Mucosa of stomach (tissue), 1 donor: ENCODE results near the gene APOBEC3B.
A peak's percentile ranks its signal among the peaks of the same experiment; 100 is the strongest.

ENCODE experiments used
- H3K27me3 ChIP-seq: one replicate; pipeline ENCODE4 v1.7.0; 2013; ENCODE audit warnings: mild to moderate bottlenecking, low read length; ENCODE audit not compliant: control insufficient read depth, insufficient read depth
- H3K36me3 ChIP-seq: one replicate; pipeline ENCODE4 v1.7.0; 2013; ENCODE audit warnings: low read length; ENCODE audit not compliant: control insufficient read depth, insufficient read depth
- H3K4me1 ChIP-seq: one replicate; pipeline ENCODE4 v1.7.0; 2013; ENCODE audit warnings: mild to moderate bottlenecking, low read length; ENCODE audit not compliant: control insufficient read depth, insufficient read depth
- H3K4me3 ChIP-seq: one replicate; pipeline ENCODE4 v1.7.0; 2013; ENCODE audit warnings: low read length
- H3K9ac ChIP-seq: one replicate; pipeline ENCODE4 v1.7.0; 2013; ENCODE audit warnings: mild to moderate bottlenecking, low read length, moderate library complexity
- H3K9me3 ChIP-seq: one replicate; pipeline ENCODE4 v1.7.0; 2013; ENCODE audit warnings: mild to moderate bottlenecking, low read length, moderate library complexity; ENCODE audit not compliant: control insufficient read depth
- donor health status: Pancreatic carcinoma.

APOBEC3B gene

DNA sequence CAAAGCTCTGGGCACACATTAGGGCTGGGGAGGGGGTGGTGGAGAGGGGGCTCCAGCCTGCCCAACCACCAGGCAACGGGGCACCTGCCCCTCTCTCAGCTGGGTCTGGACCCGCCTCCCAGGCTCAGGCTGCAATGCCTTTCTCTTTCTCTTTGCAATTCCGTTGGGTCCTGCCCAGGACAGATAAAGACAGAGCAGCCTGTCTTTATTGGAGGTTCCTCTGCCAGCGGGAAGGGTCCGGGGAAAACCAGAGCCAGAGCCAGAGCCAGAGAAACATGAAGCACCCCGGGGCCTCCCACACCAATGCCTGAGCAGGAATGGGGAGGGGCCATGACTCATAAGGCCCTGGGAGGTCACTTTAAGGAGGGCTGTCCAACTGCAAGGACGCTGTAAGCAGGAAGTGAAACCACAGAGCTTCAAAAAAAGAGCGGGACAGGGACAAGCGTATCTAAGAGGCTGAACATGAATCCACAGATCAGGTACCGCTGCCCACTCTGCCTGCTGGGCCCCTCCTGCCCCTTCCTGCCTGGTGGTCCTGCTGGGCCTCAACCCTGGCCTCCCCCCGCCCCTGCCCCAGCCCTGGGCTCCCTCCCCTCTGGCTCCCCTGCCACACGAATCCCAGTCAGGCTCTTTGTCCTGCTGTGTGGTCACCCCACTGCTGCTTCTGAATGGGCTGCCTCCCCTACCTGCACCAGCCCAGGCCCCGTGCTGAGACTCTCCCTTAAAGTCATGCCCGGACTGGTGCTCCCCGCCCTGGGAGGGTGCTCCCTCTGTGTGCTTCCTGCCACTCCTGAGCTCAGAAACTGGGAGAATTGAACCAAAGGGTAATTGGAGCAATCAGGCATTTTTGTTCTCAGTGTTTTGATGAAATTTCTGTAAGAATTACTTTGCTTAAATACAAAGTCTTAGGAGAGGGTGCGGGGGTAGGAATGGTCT is at the start of gene APOBEC3B:
Gene APOBEC3B, plus strand, starts transcription at position 356 of the 936 bp plus-strand sequence. Its CDS starts 107 bp downstream, at position 463.
- no peaks in the 10 kb centered on the region for H3K27me3 ChIP-seq
- peak within 1 kb of the TSS; percentile 57 for H3K9ac ChIP-seq
- no peaks in the 10 kb centered on the region for H3K9me3 ChIP-seq
- peaks cover 23% of the 10 kb centered on the region for H3K4me1 ChIP-seq
- H3K36me3 ChIP-seq: no peaks in the 10 kb centered on the region
- H3K4me3 ChIP-seq: peak within 1 kb of the TSS; percentile 7

DNA sequence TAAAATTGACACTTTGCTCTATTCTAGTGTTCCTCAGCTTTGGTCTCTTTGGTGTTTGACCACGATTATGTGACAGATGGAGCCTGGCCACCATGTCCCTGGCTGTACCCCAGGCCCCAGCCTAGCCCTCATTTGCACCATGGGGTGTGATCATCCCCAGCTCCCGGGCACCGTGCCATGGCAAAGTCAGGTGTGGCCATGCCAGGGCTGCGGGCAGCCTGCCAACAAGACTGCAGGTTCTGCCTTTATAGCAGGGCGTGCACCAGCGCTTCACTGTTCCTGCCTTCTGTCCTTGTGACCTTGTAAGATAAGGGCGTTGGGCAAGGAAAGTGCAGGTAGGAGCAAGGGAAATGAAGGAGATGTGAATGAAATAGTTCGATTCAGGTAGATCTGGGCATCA is 47.1 kb upstream of the APOBEC3B start:
- Histone ChIP-seq H3K27me3 (no peaks in the 10 kb centered on the region), H3K9me3 (no peaks in the 10 kb centered on the region), H3K36me3 (no peaks in the 10 kb centered on the region), H3K9ac (no peak overlapping the region), H3K4me1 (peaks cover 44% of the 10 kb centered on the region), H3K4me3 (no peak overlapping the region)

DNA sequence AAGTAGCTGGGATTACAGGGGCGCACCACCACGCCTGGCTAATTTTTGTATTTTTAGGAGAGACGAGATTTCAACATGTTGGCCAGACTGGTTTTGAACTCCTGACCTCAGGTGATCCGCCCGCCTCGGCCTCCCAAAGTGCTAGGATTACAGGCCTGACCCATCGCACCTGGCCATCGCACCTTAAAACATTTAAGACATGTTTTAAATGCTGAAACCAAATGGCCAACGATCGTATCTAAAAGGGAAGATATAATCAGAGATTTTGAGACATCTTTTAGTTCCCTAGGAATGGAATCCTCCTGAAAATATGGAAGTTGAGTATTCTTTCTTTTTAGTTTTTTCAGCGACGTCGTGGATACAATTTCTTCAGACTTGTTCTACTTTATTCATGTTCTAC is 46.5 kb upstream of the APOBEC3B start:
- Histone ChIP-seq H3K4me3 (no peak overlapping the region), H3K9ac (peak overlapping the region; percentile 7), H3K27me3 (no peaks in the 10 kb centered on the region), H3K9me3 (no peaks in the 10 kb centered on the region), H3K36me3 (no peaks in the 10 kb centered on the region), H3K4me1 (peaks cover 44% of the 10 kb centered on the region)

DNA sequence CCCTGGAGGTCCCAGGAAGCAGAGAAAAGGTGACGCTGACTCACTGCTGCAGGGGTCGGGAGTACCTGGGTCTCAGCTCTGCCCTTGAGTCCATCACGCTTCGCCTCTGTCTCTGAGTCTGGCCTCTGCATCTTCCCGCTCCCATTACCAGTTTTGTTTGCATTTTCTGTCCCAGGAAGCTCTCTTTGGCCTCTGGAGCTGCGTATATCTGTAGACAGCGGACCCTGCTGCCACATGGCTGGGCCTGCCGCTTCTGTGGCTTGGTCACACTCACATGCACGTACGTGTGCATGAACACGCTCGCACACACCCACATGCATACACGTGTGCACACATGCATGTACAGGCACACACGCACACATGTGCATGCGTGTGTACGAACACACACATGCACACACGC is 45.6 kb upstream of the APOBEC3B start:
- no peak overlapping the region for H3K4me3 ChIP-seq
- H3K9ac ChIP-seq: no peak overlapping the region
- H3K27me3 ChIP-seq: no peaks in the 10 kb centered on the region
- H3K36me3 ChIP-seq: no peaks in the 10 kb centered on the region
- peaks cover 44% of the 10 kb centered on the region for H3K4me1 ChIP-seq
- no peaks in the 10 kb centered on the region for H3K9me3 ChIP-seq

DNA sequence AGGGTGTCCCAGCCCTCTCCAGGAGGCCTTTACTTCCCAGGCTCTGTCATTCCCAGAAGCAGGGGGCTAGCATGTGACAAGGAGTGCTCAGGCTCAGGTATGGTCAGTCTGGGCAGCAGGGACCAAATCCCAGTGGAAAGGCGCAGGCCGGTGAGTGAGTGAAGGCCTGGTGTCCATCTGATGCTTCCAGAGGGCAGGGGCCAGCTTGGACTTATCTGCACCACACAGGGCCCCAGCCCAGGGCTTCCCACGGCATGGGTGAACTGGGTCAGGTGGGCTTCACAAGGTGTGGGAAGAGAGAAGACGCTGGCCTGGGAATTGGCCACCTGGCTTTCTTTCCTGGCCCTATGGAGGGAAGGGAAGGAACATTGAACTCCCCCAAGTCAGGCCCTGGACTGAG is 45.1 kb upstream of the APOBEC3B start:
- Histone ChIP-seq H3K9ac (no peak overlapping the region), H3K4me3 (no peak overlapping the region), H3K9me3 (no peaks in the 10 kb centered on the region), H3K36me3 (no peaks in the 10 kb centered on the region), H3K27me3 (no peaks in the 10 kb centered on the region), H3K4me1 (peaks cover 44% of the 10 kb centered on the region)

DNA sequence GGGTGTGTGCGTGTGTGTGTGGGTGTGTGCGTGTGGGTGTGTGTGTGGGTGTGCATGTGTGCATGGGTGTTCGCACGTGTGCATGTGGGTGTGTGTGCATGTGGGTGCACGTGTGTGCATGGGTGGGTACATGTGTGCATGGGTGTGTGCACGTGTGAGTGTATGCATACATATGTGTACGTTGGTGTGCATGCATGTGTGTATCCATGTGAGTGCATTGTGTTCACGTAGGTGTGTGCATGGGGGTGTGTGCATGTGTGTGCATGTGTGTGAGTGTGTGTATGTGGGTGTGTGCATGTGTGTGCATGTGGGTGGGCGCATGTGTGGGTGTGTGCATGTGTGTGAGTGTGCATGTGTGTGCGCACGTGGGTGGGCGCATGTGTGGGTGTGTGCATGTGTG is 44.6 kb upstream of the APOBEC3B start:
- Histone ChIP-seq H3K27me3 (no peaks in the 10 kb centered on the region), H3K9me3 (no peaks in the 10 kb centered on the region), H3K4me3 (no peak overlapping the region), H3K4me1 (peaks cover 41% of the 10 kb centered on the region), H3K36me3 (no peaks in the 10 kb centered on the region), H3K9ac (no peak overlapping the region)

DNA sequence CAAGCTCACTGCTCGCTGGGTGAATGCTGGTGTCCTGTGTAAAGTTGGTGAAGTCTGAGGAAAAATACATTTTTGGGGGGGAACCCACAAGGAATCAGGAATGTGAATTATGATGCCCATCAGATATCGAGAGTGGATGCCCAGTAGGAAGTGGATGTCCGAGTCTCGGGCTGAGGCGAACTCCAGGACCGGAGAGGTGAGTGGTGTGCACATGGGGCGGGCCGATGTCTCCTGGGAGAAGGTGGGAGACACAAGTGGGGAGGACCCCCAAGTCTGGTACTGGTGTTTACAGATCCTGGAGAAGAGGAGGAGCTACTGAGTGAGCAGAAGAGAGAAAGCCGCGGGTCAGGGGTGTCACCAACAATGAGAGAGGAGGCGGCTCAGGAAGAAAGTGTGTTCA is 43.9 kb upstream of the APOBEC3B start:
- Histone ChIP-seq H3K36me3 (no peaks in the 10 kb centered on the region), H3K9me3 (no peaks in the 10 kb centered on the region), H3K9ac (no peak overlapping the region), H3K27me3 (no peaks in the 10 kb centered on the region), H3K4me1 (peaks cover 35% of the 10 kb centered on the region), H3K4me3 (no peak overlapping the region)

DNA sequence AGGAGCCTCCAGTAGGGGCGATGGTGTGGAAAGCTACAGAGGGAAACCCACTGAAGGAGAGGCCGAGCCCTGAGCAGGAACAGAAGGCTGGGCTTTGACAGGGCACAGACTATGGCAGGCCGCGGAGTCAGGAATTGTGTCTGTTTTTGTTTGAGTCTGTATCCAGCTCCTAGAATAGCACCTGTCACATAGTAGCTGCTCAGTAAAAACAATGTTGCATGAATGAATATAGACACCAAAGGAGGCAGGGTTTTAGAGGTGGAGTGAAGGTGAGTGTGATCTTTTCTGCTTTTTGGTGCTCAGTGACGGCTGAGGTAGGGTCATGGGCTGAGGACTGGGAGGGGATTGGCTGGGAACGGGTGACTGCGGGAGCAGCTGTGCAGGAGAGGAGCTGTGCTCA is 43.2 kb upstream of the APOBEC3B start:
- no peak overlapping the region for H3K9ac ChIP-seq
- no peak overlapping the region for H3K4me3 ChIP-seq
- H3K36me3 ChIP-seq: no peaks in the 10 kb centered on the region
- peaks cover 32% of the 10 kb centered on the region for H3K4me1 ChIP-seq
- no peaks in the 10 kb centered on the region for H3K27me3 ChIP-seq
- H3K9me3 ChIP-seq: no peaks in the 10 kb centered on the region

DNA sequence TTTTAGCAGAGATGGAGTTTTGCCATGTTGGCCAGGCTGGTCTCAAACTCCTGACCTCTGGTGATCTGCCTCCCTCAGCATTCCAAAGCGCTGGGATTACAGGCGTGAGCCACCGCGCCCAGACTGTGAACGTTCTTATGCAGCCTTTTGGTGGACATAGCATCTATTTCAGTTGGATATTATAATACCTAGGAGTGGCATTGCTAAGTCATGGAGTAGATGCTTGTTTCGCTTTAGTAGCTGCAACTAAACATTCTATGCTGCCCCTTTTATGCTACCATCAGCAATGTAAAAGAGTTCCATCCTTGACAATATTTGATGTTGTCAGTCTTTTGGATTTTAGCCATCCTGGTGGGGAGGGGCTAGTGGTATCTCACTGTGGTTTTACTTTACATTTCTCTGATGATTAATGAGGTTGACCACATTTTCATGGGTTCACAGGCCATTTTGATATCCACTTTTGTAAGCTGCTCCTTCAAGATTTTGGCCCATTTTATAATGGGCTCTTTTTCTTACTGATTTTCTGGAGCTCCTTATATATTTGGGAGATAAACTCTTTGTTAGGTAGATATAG is 41.2 kb upstream of the APOBEC3B start:
- no peaks in the 10 kb centered on the region for H3K9me3 ChIP-seq
- H3K4me1 ChIP-seq: peaks cover 13% of the 10 kb centered on the region
- H3K27me3 ChIP-seq: no peaks in the 10 kb centered on the region

DNA sequence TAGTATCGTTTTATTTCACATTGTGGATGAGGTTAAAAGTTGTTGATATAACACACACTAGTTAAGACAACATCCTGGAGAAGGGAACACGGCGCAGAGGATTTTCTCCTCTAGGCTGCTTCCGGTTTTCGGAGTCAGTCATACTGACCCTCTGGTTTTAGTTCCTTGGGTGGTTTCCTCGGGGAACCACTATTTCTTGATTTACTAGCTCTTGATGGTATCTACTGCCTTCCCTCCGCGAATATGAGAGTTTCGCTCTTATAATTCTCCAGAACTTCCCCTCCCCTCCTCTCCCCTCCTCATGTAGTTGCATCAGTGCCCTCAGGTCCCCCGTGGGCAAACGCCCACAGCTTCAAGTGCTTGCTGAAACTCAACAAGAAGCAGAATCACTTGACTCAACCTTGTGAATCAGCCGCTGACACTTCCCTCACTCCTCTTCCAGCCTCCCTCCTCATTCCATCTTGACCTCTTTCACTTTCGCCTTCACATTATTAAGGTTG is 40.6 kb upstream of the APOBEC3B start:
- H3K4me1 ChIP-seq: peaks cover 7% of the 10 kb centered on the region
- H3K36me3 ChIP-seq: no peaks in the 10 kb centered on the region
- H3K4me3 ChIP-seq: no peak overlapping the region
- H3K27me3 ChIP-seq: no peaks in the 10 kb centered on the region
- no peak overlapping the region for H3K9ac ChIP-seq
- no peaks in the 10 kb centered on the region for H3K9me3 ChIP-seq

More for the DNA sequence above, 41.2 kb upstream of the APOBEC3B start:
- Histone ChIP-seq H3K4me3 (no peak overlapping the region), H3K9ac (no peak overlapping the region), H3K36me3 (no peaks in the 10 kb centered on the region)

DNA sequence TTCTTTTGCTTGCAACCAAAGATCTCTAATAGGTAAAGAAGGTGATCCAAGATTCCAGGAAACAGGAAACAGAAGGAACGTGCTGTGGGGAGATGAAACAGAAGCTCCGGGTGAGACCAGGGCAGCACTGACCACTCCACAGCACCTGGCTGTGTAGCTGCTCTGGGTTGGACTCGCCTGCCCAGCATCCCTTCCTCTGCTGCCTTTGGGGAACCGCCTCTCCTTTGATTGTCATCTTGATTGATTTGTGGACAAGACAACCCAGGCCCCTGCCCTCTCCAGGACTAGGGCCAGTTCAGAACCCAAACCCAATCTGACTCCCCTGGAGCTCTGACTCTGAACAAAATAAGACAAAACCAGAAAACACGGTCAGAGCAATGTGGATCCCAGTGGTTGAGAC is 39.4 kb upstream of the APOBEC3B start:
- H3K36me3 ChIP-seq: no peaks in the 10 kb centered on the region
- H3K9ac ChIP-seq: no peak overlapping the region
- no peaks in the 10 kb centered on the region for H3K27me3 ChIP-seq
- H3K9me3 ChIP-seq: no peaks in the 10 kb centered on the region
- H3K4me1 ChIP-seq: no peaks in the 10 kb centered on the region
- no peak overlapping the region for H3K4me3 ChIP-seq

DNA sequence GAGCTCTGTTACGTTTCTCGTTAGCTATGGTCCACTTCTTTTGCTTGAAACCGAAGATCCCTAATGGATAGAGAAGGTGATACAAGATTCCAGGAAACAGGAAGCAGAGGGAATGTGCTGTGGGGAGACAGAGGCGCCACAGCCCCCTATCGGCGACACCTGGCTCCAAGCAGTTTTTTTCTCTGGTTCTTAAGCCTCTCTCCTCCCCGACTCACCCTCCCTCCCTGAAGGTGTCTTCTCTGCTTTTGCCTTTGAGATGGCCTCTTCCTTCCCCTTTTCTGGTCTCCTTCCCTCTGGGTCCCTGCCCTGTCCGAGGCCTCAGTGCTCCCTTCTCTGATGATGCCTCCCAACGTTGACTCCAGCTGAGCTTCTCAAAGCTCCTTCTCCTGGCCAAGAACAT is 38.9 kb upstream of the APOBEC3B start:
- Histone ChIP-seq H3K36me3 (no peaks in the 10 kb centered on the region), H3K27me3 (no peaks in the 10 kb centered on the region)

More for the DNA sequence above, 38.9 kb upstream of the APOBEC3B start:
- no peak overlapping the region for H3K4me3 ChIP-seq
- no peak overlapping the region for H3K9ac ChIP-seq
- no peaks in the 10 kb centered on the region for H3K9me3 ChIP-seq
- H3K4me1 ChIP-seq: no peaks in the 10 kb centered on the region
